Forelimb muscle (tissue), 1 donor: Measurements from ENCODE around the gene AVP. TPM values are rescaled to one million over a fixed set of nuclear protein-coding genes. Genes with fewer than 3 reads are reported as not detected.

Experiments
- DNase-seq: peaks from one replicate; pipeline ENCODE4 v3.0.0-alpha.2; 2013; ENCODE audit warnings: low read depth
- polyA plus RNA-seq: library from polyadenylated mRNA; unstranded; fragments of 120-200 nt; gene quantifications from one replicate; pipeline ENCODE4 v1.2.1, GENCODE V29; 2013; ENCODE audit not compliant: insufficient read length

The AVP gene
- polyA plus RNA-seq, 1 donor, result not detected

DNA sequence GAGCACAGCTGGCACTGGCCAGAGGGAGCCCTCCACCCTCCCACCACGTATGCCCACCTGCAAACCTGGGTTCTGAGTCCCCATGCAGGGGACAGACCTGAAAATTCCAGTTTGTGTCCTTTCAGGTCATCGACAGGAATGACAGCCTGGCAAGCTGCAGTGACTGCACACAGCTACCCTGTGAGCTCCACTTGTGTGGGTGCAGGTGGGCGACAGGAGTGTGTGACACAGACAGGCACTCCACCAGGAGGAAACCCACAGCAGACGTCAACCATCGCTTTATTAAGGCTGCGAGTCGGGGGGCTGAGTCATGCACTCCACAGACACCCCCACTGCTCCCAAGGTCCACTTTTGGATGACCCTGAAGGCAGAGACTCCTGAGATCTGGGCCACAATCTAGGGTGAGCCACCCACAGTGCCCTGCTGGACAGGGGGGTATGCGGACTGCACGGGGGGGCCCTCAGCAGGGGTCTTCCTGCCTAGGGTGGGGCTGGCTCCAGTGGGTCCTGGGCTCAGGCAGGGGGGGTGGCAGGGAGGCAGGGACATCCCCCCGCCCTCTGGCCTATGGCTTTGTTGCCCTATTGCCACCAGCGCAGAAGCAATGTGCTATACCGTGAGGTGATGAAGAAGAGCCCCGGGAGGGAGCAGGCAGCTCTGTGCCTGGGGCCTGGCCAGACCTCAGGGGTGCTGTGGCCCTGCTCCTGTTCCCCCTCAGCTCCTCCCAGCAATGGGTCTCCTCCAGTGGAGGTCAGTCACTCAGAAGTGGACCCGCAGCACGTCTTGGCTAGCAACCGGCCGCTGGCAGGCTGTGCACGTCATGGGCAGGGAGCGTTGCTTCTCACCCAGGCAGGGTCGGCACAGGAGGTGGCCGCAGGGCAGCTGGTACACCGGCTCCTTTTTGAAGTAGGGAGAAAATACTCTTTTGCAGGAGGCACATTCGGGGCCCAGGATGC, 25.1 kb upstream of the AVP start:
- no peak for DNase-seq

DNA sequence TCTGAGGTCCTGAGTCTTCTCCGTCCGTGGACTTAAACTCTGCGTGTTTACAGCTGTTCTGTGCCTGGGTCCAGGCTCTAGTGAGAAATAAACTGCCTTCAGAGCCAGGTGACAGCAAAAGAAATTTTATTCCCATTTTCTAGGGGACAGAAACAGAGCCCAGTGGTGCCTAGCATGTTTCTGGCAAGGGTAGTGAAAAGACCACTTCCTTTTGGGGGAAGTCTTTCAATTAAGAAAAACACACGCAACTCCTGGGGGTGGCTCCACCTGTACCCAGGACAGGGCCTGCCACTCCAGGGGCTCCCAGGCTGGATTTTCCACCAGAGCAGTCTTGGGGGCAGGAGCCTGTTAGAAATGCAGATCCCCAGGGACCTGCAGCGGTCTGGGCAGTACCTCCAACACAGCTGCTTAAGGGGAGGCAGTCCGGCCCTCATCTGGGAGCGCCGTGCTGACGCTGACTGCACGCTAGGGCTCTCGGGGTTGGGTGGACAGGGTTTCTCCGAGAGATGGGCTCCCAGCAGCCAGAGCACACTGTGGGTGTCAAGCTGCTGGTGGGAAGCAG, 23.0 kb upstream of the AVP start:
- DNase-seq, result no peak

DNA sequence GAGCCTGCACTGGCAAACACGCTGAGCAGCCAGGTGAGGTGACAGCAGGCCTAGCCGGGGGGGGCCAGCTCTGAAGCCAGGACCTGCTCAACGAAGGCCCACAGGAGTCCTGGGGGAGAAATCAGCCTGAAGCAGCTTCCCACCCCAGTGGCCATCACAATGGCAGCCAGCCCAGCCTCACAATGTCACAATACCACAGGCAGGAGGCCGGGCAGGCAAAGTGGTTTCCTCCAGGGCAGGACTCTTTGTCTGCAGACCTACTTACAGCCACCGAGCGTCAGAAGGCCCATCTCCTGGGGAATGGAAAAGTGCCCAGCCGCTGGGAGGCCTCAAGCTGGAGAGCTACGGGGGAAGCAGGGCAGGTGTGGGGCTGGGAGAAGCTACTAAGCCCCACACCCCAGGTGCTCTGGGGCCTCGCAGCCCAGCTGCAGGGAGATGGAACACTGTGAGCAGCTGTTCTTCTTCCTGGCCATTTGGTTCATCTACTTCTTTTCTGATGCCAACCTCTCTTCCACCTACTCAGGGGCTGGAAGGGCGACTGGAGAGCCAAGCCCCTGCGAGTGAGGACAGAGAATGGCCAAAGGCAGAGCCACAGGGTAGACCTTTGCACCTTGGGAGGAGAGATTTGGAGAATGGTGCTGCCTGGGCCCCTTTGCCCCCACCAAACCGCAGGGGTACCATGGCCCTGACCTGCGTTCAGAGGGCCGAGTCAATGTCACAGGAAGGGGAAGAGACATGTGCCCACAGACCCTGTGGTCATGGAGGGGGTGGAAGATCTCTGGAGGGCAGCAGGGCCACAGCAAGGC, 22.3 kb upstream of the AVP start:
- no peak for DNase-seq

DNA sequence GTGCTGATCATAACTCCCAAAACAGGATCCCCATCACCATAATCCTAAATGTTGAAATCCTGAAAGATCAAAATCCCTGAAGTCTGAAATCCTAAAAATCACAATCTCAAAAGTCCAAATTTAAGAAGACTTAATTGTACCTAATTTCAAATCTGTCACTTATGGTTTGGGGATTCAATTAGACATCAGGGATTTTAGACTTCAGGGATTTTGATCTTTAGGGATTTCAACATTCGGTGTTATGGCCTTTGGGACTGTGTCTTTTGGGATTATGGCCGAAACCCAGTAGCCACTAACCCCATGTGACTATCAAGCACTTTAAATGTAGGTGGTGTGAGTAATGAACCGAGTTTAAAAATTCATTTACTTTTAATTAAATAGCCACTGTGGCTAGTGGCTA, 21.7 kb upstream of the AVP start:
- no peak for DNase-seq

GRCh38 chr20:3105256-3106137, 21.0 kb upstream of the AVP start:
- DNase-seq, result no peak

GRCh38 chr20:3103369-3104032, 19.0 kb upstream of the AVP start:
- DNase-seq, result no peak

DNA sequence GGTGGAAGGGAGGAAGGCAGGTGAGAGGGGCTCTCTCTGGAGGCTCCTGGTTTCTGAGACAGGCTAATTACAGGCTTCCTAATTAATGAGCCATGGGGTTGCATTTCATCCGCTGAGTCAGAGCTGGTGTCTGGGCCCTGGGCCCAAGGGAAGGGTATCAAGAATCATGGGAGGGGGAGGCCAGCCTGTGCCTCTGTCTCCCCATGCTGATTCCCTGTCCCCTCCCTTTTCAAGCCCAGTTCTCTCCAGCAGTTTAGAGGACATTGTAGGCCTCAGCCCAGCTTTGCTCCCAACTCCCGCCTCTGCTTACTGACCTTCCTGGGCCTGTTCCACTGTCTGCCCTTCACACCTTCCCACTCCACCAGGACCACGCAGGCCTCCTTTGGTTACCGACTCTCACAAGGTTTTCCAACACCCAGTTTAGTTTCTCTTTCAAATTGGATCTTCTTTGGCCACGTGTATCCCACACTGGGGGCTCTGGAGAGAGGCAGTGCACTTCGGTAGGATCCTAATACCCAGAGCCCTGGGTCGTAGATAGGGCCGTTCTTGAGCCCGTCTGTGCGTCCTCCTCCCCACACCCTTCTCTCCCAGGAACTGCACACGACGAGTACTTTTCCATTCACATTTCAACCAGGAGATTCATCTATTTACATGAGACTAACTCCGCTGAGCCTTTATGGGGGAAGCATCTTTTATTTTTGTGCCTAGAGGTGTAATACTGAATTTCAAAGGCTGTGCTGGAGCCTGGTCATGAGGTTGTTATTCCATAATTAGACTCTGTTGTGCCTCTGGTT, 18.2 kb upstream of the AVP start:
- DNase-seq, result no peak

DNA sequence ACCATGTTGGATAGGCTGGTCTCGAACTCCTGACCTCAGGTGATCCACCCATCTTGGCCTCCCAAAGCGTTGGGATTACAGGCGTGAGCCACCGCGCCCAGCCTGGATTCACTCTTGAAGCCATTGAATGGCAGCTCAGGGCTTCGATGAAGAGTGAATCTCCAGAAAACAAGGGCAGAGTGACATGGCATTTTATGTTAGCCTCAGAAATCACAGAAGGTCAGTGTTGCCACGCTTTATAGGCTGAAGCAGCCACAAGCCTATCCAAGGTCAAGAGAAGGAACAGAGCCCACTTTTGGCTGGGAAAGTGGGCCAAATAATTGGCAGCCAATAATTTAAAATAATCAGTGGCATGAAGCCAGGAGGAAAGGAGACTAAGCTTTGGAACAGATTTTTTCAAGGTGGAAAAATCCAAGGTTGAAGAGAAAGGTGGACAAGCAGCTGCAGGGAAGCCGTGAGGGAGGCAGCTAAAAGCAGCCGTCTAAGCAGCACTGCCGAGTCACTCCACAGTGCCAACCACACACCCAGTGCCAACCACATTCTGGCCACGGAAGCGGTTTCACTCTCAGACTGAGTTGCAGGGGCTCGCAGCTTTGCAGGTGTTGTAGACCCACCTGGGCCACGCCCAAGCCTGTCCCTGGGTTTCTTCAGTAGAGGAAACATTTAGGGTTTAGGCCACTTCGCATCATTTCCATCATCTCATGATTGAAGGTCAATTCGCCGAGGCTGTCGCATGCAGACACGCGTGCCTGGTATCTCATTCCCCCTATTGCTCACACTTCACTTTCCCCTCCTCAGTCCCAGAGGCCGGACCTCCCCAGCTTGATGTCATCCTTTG, 17.4 kb upstream of the AVP start:
- no peak for DNase-seq

DNA sequence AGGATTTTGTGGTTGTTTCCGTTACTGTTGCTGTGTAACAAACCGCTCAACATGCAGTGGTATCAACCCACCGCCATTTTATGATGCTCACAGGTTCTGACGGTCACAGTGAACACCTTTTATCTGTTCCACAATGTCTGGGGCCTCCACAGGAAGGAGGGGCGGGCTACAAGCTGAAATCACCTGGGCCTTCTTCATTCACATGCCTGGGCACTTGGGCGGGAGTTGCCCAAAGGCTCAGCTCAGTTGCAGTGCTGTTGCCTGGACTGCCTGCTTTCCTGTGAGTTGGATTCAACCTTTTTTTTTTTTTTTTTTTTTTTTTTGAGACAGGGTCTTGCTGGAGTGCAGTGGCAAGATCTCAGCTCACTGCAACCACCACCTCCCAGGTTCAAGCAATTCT, 16.7 kb upstream of the AVP start:
- DNase-seq, result no peak

GRCh38 chr20:3100480-3100879, 16.0 kb upstream of the AVP start:
- DNase-seq, result no peak

GRCh38 chr20:3094848-3095629, 10.5 kb upstream of the AVP start:
- no peak for DNase-seq

GRCh38 chr20:3093861-3094361, 9.4 kb upstream of the AVP start:
- DNase-seq, result no peak

DNA sequence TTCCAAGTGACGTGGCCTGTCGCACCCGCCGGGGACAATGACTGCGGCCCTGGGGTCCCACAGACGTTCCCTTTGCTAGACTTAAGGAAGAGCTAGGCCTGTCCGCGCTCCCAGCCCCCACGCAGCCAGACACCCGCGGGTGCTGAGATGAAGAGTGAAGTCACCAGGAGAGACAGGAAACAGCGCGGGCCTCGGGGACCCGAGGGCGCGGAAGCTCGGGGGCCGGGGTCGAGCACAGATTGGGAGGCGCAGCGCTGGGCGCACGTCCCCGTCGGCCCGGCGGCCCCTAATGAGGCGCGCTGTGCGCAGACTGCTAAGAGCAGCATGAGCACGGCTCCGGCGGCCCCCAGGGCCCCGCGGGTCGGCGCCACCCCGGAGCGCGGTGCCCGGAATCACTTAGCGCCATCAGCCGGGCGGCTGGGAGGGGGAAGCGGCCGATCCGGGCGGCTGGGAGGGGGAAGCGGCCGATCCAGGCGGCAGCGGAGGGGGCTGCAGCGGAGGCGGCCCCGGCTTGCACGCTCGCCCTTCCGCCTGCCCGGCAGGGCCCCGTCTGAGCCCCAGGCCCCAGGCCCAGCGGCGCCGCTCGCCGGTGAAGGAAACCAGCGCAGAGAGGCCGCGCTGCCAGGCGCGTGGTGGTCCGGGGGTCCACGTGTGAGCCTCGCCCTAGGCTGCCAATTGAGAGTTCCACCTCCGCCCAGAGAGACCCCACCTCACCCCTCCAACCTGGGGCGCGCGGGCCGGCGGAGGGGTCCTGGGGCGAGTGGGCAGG, 8.3 kb upstream of the AVP start:
- DNase-seq, result no peak

GRCh38 chr20:3090565-3090964, 6.0 kb upstream of the AVP start:
- DNase-seq, result no peak

GRCh38 chr20:3088031-3088430, 3.5 kb upstream of the AVP start:
- DNase-seq, result no peak

DNA sequence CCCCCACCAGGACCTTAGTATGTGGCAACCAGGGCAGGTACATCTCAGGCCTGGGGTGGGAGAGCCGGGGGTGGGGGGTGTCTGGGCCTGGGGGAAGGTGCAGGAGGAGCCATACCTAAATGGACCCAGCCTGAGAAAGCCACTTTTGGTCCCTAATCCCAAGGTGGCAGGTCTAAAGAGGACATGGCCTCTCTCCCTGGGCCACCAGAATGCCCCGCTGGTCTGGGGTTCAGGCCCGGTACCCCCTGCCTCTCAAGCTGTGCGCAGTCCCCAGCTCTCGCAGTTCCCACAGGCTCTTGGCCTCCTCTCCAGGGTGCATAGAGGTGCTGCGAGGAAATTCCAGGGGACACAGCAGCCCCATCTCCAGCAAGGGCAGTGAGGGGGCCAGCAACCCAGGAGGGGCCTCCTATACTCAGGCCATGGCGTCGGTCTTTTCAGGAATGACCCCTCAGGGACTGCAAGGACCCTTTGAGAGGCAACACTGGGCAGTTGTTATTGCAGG, 1.1 kb upstream of the AVP start:
- DNase-seq, result no peak

- no peak for DNase-seq
These were observed 449 bp upstream of the AVP start for GRCh38 chr20:3084986-3085360.
